GM12801 (cell line): ENCODE results near the gene WBP1L.

Experiments
- TF ChIP-seq, protein P1 (sequence below): IDR thresholded peaks from one replicate; pipeline ENCODE4 v1.5.1; 2011; ENCODE audit warnings: control low read depth; ENCODE audit not compliant: insufficient read length; ENCODE audit errors: extremely low read depth

The WBP1L gene

DNA sequence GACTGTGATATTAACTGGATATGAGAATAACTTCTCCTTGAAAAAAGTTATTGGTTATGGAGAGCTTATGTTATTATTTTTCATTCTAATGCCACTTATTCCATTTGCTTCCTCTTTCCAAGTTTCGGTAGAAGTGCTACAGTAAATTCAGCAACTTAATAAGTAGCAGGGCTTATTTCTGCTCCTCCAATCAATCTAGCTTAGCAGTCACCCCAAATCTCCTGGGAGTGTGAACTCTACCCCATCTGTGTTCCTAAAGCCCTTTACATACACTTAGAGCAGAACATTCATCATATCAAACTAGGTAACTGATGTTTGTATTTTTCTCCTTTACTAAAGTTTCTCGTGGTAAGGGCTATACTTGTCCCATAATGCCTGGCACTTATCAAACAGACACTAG lies 38.2 kb upstream of the WBP1L start:
- TF ChIP-seq, protein P1, sequence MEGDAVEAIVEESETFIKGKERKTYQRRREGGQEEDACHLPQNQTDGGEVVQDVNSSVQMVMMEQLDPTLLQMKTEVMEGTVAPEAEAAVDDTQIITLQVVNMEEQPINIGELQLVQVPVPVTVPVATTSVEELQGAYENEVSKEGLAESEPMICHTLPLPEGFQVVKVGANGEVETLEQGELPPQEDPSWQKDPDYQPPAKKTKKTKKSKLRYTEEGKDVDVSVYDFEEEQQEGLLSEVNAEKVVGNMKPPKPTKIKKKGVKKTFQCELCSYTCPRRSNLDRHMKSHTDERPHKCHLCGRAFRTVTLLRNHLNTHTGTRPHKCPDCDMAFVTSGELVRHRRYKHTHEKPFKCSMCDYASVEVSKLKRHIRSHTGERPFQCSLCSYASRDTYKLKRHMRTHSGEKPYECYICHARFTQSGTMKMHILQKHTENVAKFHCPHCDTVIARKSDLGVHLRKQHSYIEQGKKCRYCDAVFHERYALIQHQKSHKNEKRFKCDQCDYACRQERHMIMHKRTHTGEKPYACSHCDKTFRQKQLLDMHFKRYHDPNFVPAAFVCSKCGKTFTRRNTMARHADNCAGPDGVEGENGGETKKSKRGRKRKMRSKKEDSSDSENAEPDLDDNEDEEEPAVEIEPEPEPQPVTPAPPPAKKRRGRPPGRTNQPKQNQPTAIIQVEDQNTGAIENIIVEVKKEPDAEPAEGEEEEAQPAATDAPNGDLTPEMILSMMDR = no peak

DNA sequence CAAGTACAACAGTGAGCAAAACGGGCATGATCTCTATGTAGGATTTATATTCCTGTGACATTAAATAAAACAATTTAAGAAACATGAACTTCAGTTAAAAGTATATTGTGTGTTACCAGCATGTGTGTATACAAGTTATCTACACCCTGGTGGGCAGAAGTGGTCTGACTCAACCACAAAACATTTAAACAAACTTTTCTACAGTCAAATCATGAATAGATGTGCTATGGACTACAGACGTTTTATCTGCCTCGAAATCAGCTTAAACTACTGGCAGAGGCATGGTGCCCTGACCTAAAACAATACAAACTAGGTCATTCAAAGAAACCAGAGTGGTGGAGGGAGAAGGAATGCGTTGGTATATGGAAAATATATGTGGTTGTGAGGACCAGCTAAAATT lies 33.1 kb upstream of the WBP1L start:
- TF ChIP-seq, protein P1 = no peak

GRCh38 chr10:102712089-102712488 lies 31.7 kb upstream of the WBP1L start:
- TF ChIP-seq, protein P1 = no peak

DNA sequence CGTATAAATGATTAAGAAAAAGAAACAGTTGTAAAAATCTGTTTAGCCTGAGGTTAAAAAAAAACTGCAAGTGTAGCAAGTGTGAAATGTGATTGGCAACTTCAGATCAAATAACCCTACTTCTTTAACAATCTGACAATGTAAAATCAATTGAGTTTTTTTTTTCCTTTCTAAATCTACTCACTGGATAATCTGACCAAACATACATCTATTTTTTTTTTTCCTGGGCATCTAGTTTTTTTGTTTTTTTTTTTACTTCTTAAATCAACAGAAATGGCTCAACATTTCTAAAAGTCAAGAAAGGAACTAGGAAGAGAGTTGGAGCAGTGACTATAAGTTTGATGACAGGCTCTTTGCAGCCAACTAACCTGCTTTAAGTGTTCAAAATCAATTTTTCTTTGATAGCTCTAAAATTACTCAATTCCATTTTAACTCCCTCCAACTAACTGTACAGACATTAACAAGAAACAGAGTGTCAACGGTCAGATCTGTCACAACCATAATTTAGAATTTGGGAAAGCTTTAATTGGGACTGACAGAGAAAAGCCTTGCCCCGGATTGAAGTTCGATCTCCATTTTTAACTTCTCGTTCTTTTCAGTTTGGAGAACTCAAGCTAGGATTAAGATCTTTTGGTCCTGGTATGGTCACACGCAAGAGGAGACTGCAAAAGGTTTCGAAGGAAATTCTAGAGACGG lies 30.8 kb upstream of the WBP1L start:
- TF ChIP-seq, protein P1 = no peak

- TF ChIP-seq, protein P1 = no peak
These were observed 30.3 kb upstream of the WBP1L start for GRCh38 chr10:102713539-102713813.

GRCh38 chr10:102713814-102714620 lies 29.7 kb upstream of the WBP1L start, which contains the start of gene ARL3:
Gene ARL3, minus strand, starts transcription at chr10:102714397. Its CDS starts 122 bp downstream, at chr10:102714275.
- TF ChIP-seq, protein P1 = no peak

DNA sequence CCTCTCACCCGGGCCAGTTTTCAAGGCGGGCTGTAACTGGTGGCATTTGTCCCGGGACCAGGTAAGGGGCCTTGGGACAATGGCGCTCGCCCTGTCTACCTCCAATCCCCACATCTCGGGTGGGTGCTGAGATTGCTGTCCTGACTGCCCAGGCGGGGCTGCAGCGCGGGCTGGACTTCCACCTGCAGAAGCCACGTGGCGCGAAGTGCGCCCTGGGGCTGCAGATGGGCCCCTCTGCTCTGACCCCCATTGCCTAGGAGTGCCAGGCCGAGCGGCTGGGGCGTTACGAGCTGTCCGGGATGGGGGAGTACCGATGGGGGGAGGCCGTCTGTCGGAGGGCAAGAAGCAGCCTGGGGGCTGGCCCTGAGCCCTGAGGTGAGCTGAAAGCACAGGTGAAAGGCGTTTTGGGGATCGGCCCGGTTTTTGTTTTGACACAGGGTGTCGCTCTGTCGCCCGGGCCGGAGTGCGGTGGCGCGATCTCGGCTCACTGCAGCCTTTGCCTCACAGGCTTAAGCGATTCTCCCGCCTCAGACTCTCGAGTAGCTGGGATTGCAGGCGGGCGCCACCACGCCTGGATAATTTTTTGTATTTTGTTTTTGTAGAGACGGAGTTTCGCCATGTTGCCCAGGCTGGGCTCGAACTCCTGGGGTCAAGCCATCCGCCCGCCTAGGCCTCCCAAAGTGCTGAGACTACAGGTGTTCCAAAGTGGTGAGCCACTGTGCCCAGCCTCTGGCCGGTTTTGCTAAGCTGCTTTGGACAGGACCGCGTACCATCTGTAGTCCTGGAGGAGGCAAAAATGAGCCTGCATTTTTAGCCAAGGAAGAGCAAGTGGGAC lies 28.9 kb upstream of the WBP1L start, which contains the start of gene SFXN2:
Gene SFXN2, plus strand, starts transcription at position 16 of the 835 bp plus-strand sequence. CDS start 12,001 bp downstream, outside the sequence.
- TF ChIP-seq, protein P1 = no peak
